ENCODE data around the gene KCNK17.
"Not testable (repeated sequence)": the region's sequence is repeated elsewhere in the genome, so short reads cannot be mapped to it uniquely, and the experiment has no call there.

Gene KCNK17

GRCh38 chr6:39286596-39286995 is 27.6 kb downstream of the KCNK17 start:
- H2AFZ ChIP-seq (ENCODE audit: low read depth, low read length); H3K4me1 ChIP-seq (ENCODE audit: insufficient read depth, low read length); H3K36me3 ChIP-seq (ENCODE audit: insufficient read depth, low read length); H3K27me3 ChIP-seq (ENCODE audit: insufficient read depth, low read length); H3K4me3 ChIP-seq (ENCODE audit: low read length); H3K9me3 ChIP-seq (ENCODE audit: low read length): not testable (repeated sequence)

GRCh38 chr6:39282774-39283173 is 31.4 kb downstream of the KCNK17 start:
- Histone ChIP-seq H3K4me3 (ENCODE audit: low read length) (no peak overlapping the region), H3K9me3 (ENCODE audit: low read length) (no peaks in the 10 kb centered on the region), H2AFZ (ENCODE audit: low read depth, low read length) (no peak overlapping the region), H3K4me1 (ENCODE audit: insufficient read depth, low read length) (no peaks in the 10 kb centered on the region), H3K27me3 (ENCODE audit: insufficient read depth, low read length) (peaks cover 9% of the 10 kb centered on the region), H3K36me3 (ENCODE audit: insufficient read depth, low read length) (no peaks in the 10 kb centered on the region)

- Histone ChIP-seq H3K4me1 (ENCODE audit: insufficient read depth, low read length) (no peaks in the 10 kb centered on the region), H2AFZ (ENCODE audit: low read depth, low read length) (no peak overlapping the region), H3K36me3 (ENCODE audit: insufficient read depth, low read length) (no peaks in the 10 kb centered on the region), H3K9me3 (ENCODE audit: low read length) (no peaks in the 10 kb centered on the region), H3K4me3 (ENCODE audit: low read length) (no peak overlapping the region), H3K27me3 (ENCODE audit: insufficient read depth, low read length) (peaks cover 9% of the 10 kb centered on the region)
These were observed 32.8 kb downstream of the KCNK17 start for GRCh38 chr6:39281312-39281980.

GRCh38 chr6:39280247-39280731 is 33.9 kb downstream of the KCNK17 start:
- H3K4me3 ChIP-seq (ENCODE audit: low read length): no peak overlapping the region
- no peak overlapping the region for H2AFZ ChIP-seq (ENCODE audit: low read depth, low read length)
- H3K4me1 ChIP-seq (ENCODE audit: insufficient read depth, low read length): no peaks in the 10 kb centered on the region
- peaks cover 9% of the 10 kb centered on the region for H3K27me3 ChIP-seq (ENCODE audit: insufficient read depth, low read length)
- H3K36me3 ChIP-seq (ENCODE audit: insufficient read depth, low read length): no peaks in the 10 kb centered on the region
- no peaks in the 10 kb centered on the region for H3K9me3 ChIP-seq (ENCODE audit: low read length)

- Histone ChIP-seq H2AFZ (ENCODE audit: low read depth, low read length) (no peak overlapping the region), H3K27me3 (ENCODE audit: insufficient read depth, low read length) (peaks cover 9% of the 10 kb centered on the region), H3K9me3 (ENCODE audit: low read length) (no peaks in the 10 kb centered on the region), H3K36me3 (ENCODE audit: insufficient read depth, low read length) (no peaks in the 10 kb centered on the region), H3K4me1 (ENCODE audit: insufficient read depth, low read length) (no peaks in the 10 kb centered on the region), H3K4me3 (ENCODE audit: low read length) (no peak overlapping the region)
These were observed 34.7 kb downstream of the KCNK17 start for GRCh38 chr6:39279539-39279938.

GRCh38 chr6:39276379-39276995 is 37.7 kb downstream of the KCNK17 start:
- Histone ChIP-seq H3K36me3 (ENCODE audit: insufficient read depth, low read length) (no peaks in the 10 kb centered on the region), H2AFZ (ENCODE audit: low read depth, low read length) (no peak overlapping the region)

GRCh38 chr6:39274903-39275302 is 39.3 kb downstream of the KCNK17 start:
- Histone ChIP-seq H3K36me3 (ENCODE audit: insufficient read depth, low read length) (no peaks in the 10 kb centered on the region), H2AFZ (ENCODE audit: low read depth, low read length) (no peak overlapping the region), H3K27me3 (ENCODE audit: insufficient read depth, low read length) (peaks cover 3% of the 10 kb centered on the region), H3K4me1 (ENCODE audit: insufficient read depth, low read length) (no peaks in the 10 kb centered on the region), H3K4me3 (ENCODE audit: low read length) (no peak overlapping the region), H3K9me3 (ENCODE audit: low read length) (no peaks in the 10 kb centered on the region)

More at GRCh38 chr6:39276379-39276995, 37.7 kb downstream of the KCNK17 start:
- no peak overlapping the region for H3K4me3 ChIP-seq (ENCODE audit: low read length)
- H3K27me3 ChIP-seq (ENCODE audit: insufficient read depth, low read length): peaks cover 9% of the 10 kb centered on the region
- H3K9me3 ChIP-seq (ENCODE audit: low read length): no peaks in the 10 kb centered on the region
- no peaks in the 10 kb centered on the region for H3K4me1 ChIP-seq (ENCODE audit: insufficient read depth, low read length)

GRCh38 chr6:39274471-39274870 is 39.7 kb downstream of the KCNK17 start:
- Histone ChIP-seq H3K9me3 (ENCODE audit: low read length) (no peaks in the 10 kb centered on the region), H3K4me3 (ENCODE audit: low read length) (no peak overlapping the region), H3K4me1 (ENCODE audit: insufficient read depth, low read length) (no peaks in the 10 kb centered on the region), H2AFZ (ENCODE audit: low read depth, low read length) (no peak overlapping the region), H3K27me3 (ENCODE audit: insufficient read depth, low read length) (no peaks in the 10 kb centered on the region), H3K36me3 (ENCODE audit: insufficient read depth, low read length) (no peaks in the 10 kb centered on the region)

GRCh38 chr6:39273406-39273821 is 40.8 kb downstream of the KCNK17 start:
- no peaks in the 10 kb centered on the region for H3K4me1 ChIP-seq (ENCODE audit: insufficient read depth, low read length)
- no peaks in the 10 kb centered on the region for H3K36me3 ChIP-seq (ENCODE audit: insufficient read depth, low read length)
- H2AFZ ChIP-seq (ENCODE audit: low read depth, low read length): no peak overlapping the region
- no peaks in the 10 kb centered on the region for H3K27me3 ChIP-seq (ENCODE audit: insufficient read depth, low read length)
- no peaks in the 10 kb centered on the region for H3K9me3 ChIP-seq (ENCODE audit: low read length)
- H3K4me3 ChIP-seq (ENCODE audit: low read length): no peak overlapping the region

GRCh38 chr6:39269961-39270360 is 44.3 kb downstream of the KCNK17 start:
- H3K36me3 ChIP-seq (ENCODE audit: insufficient read depth, low read length): no peaks in the 10 kb centered on the region
- no peaks in the 10 kb centered on the region for H3K4me1 ChIP-seq (ENCODE audit: insufficient read depth, low read length)
- no peaks in the 10 kb centered on the region for H3K9me3 ChIP-seq (ENCODE audit: low read length)
- H3K27me3 ChIP-seq (ENCODE audit: insufficient read depth, low read length): no peaks in the 10 kb centered on the region
- H3K4me3 ChIP-seq (ENCODE audit: low read length): no peak overlapping the region
- H2AFZ ChIP-seq (ENCODE audit: low read depth, low read length): no peak overlapping the region

- no peaks in the 10 kb centered on the region for H3K4me1 ChIP-seq (ENCODE audit: insufficient read depth, low read length)
- H3K4me3 ChIP-seq (ENCODE audit: low read length): no peak overlapping the region
- H2AFZ ChIP-seq (ENCODE audit: low read depth, low read length): no peak overlapping the region
- H3K9me3 ChIP-seq (ENCODE audit: low read length): no peaks in the 10 kb centered on the region
- no peaks in the 10 kb centered on the region for H3K27me3 ChIP-seq (ENCODE audit: insufficient read depth, low read length)
- no peaks in the 10 kb centered on the region for H3K36me3 ChIP-seq (ENCODE audit: insufficient read depth, low read length)
These were observed 45.5 kb downstream of the KCNK17 start for GRCh38 chr6:39268721-39269120.

GRCh38 chr6:39268171-39268570 is 46.0 kb downstream of the KCNK17 start:
- Histone ChIP-seq H3K4me1 (ENCODE audit: insufficient read depth, low read length) (no peaks in the 10 kb centered on the region), H3K4me3 (ENCODE audit: low read length) (no peak overlapping the region), H2AFZ (ENCODE audit: low read depth, low read length) (no peak overlapping the region), H3K27me3 (ENCODE audit: insufficient read depth, low read length) (no peaks in the 10 kb centered on the region), H3K9me3 (ENCODE audit: low read length) (no peaks in the 10 kb centered on the region), H3K36me3 (ENCODE audit: insufficient read depth, low read length) (no peaks in the 10 kb centered on the region)

- H2AFZ ChIP-seq (ENCODE audit: low read depth, low read length): no peak overlapping the region
- no peaks in the 10 kb centered on the region for H3K4me1 ChIP-seq (ENCODE audit: insufficient read depth, low read length)
- no peaks in the 10 kb centered on the region for H3K9me3 ChIP-seq (ENCODE audit: low read length)
- H3K36me3 ChIP-seq (ENCODE audit: insufficient read depth, low read length): no peaks in the 10 kb centered on the region
- H3K4me3 ChIP-seq (ENCODE audit: low read length): no peak overlapping the region
- H3K27me3 ChIP-seq (ENCODE audit: insufficient read depth, low read length): no peaks in the 10 kb centered on the region
These were observed 47.4 kb downstream of the KCNK17 start for GRCh38 chr6:39266782-39267355.

Data from neuron (in vitro differentiated cells).